NCI-H1694 treated with DMSO at 0.1 percent for 48 hours (cell line): ENCODE measurements around the gene ATRNL1.

ENCODE experiments used
- DNase-seq: peaks from one replicate; lab custom pipeline; 2025; lab: John Stamatoyannopoulos, UW

The ATRNL1 gene

DNA sequence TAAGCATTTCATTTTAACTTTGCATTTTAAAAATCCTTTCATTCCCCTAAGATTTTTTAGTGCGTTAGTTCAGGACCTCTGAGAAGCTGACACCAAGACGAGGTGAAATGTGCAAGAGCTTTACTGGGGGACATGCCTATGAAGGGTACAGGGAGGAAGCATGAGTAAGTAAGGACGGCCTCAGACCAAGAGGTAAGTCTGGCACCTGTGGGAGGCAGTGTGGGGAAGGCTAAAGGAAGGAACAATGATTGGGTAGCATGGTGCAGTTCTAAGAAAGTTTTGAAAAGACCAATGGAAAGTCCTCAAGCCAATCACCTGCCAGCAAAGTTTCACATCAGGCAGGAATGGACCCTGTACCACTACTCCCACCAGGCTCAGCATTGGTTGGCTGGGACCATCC is 810.7 kb downstream of the ATRNL1 start:
- no peak for DNase-seq

DNA sequence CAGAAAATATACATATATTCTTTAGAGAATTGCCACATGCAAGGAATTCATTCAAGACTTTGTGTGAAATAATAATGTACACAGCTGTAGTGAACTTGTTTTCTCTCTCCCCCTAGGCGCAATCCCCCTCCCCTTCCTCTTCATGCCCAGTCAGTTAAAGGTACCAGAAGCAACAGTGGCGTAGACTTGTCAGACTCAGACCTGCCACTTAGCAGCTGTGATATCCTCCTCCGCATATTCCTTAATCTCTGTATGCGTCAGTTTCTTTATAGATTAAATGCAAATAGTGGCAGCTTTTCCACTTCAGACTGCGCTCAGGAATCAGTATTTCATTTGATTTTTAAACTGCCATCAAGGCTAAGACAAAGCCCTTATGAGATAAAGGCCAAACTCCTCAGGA is 815.9 kb downstream of the ATRNL1 start:
- DNase-seq: no peak

DNA sequence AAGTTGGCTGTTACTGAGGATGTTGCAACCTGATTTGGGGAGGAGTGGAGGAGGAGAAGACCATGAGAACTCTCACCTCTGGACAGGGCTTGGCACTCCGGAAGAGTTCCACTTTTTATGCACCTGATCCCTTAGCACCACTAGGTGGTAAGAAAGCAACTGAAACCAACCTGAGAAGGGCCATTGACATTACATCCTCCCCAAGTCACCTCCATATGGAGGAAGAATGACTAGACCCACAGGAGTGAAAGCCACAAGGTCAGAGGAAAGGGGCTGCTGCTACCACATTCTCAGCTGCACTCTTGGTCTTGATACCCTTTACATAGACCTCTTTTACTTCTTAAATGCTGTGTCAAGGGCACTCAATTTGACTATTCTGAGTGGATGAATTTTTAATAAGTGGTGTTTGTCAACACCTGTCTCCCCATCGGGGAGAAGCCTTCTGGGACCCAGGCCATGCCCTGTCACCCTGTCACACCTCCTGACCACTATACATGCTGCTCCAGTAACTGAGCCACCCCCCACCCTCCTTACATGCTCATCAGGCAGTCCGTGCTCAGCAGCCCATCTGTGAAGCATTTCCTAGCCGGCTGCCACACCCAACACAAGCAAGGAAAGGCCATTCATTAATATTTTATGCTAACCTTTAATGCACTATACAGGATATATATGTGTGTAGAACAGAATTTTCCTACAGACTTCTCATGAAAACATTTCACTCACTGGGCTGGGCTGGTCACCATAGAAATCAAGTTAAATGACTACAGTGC is 817.0 kb downstream of the ATRNL1 start:
- DNase-seq: no peak

DNA sequence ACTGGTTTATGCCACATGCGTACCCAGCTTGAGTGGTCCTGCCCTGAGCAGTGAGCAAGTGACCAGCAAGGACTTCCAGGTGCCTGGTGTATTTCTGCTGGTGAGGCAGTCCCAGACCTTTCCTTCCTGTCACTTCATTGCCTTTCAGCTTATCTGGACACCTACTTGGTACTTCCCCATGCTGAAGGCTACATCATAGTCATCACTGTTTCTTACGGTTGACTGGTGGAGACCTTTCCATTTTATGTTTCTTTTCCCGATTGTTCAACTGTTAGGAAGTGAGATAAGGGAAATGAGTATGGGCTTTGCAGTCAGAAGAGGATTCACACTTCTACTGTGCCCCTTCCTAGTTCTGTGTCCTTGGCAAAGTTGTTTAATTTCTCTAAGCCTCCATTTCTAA is 821.3 kb downstream of the ATRNL1 start:
- no peak for DNase-seq

DNA sequence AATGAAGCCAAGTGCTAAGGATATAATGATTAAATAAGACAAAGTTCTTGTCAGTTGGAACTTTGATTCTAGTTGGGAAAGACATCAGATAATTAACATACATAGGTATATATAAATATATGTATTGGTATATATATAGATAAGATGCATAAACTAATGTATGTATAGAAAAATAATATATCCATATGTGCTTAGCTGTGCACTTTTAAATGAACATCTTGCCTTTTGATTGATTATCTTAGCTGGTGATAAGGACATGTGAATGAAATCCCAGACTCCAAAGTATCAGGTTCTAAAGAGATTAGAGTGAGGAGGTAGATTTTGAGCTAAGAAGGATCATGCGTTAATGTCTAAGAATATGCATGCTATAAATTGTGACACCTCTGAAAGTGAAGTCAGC is 822.3 kb downstream of the ATRNL1 start:
- no peak for DNase-seq

DNA sequence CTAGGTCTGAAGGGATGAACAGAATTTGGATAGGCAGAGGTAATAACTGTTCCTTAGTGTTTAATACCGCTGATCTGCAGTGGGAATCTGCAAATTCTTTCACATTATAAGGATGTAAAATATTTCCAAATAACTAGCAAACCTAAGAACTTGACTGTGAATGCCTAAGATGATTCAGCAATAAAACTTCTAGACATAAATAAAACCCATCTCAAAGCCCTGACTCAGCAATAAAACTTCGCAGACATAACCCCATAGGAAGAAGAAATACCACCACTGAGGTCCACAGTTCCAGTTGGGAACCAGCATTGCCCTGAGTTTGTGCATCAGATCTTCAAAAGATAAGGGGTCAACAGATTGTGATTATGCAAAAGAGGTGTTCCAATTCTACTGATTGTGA is 825.6 kb downstream of the ATRNL1 start:
- no peak for DNase-seq

DNA sequence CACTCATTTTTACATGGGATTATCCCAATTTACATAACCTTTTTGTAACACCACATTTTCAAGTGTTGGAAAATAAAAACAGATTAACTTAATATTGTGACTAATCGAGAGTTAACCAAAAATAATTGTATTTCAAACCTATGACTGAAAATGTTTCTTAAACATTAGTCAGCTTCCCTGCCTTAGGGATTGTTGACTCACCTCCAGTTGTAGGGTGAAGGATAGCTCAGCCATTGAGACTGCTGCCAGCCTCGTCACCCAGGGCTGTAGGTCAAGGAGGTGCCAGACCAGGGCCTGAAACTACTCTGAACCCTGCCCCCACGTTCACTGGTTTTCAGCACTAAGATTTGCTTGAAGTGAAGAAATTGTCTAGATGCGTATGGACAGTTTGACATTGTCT is 828.6 kb downstream of the ATRNL1 start:
- DNase-seq: no peak

DNA sequence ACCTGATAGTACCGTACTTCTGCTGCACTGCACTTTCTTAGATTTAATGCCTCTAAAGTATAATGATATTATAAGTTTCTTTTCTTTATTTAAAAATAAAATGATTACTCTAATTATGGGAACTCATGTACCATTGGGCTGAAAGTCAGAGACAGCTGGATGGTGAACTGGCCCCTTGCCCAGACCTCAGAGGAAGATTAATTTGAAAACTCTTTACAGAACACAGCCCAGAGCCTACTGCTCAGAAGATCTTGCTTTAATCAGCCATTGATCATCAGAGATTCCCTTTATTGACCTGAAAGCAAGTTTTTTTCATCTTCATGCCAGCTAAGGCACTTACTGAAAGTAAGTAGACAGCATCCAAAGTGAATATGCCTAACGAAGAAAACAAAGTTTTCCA is 838.1 kb downstream of the ATRNL1 start:
- no peak for DNase-seq

DNA sequence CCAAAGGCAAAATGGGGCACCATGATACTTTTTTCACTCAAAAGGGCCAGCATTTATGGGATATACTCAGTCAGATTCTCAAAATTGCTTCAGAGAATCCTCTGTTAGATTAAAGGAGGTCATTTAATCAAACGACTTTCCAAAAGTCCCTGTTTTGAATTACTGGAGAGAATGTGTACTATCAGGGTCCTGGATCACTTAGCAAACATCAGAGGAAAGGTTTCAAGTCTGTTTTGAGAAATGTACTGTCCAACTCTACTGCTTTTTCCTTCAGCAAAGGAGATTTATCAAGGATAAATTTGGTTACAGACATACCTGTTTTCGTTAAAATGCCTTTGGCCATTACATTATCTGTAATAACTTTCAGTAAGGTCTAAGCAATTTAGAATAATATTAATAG is 838.9 kb downstream of the ATRNL1 start:
- DNase-seq: no peak

DNA sequence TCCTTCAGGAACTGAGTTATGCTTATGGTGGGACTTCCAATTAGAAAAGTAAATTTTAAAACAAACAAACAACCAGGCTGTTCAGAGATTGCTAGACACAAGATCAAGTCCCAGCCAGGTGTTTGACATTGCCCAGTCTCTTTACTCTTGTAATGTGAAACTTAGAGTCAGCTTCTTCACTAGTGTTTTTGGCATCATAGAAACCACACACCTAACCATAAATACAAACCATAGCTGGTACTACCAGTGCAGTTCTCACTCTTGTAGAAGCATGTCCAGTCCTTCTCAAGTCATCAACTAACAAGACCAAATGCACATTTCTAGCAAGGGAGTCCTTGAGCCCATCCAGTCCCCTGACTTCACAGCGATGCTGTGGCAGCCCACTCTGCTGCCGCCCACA is 839.9 kb downstream of the ATRNL1 start:
- DNase-seq: no peak

DNA sequence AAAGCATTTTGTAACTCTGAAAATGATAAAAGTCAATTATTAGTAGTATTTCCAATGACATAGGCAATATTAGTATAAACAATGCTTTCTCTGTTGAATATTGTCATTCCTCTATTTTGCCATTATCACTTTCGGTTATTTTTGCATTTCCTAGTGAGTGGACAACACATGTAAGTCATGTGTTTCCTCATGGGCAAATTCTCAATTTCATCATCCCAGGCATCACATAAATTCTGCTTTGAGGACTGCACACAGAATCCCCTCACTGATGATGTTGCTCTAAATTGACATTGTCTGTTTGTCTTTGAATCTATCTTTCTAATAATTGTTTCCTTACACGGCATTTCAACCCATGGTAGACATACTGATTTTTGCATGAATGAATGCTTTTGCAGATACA is 842.6 kb downstream of the ATRNL1 start:
- no peak for DNase-seq

DNA sequence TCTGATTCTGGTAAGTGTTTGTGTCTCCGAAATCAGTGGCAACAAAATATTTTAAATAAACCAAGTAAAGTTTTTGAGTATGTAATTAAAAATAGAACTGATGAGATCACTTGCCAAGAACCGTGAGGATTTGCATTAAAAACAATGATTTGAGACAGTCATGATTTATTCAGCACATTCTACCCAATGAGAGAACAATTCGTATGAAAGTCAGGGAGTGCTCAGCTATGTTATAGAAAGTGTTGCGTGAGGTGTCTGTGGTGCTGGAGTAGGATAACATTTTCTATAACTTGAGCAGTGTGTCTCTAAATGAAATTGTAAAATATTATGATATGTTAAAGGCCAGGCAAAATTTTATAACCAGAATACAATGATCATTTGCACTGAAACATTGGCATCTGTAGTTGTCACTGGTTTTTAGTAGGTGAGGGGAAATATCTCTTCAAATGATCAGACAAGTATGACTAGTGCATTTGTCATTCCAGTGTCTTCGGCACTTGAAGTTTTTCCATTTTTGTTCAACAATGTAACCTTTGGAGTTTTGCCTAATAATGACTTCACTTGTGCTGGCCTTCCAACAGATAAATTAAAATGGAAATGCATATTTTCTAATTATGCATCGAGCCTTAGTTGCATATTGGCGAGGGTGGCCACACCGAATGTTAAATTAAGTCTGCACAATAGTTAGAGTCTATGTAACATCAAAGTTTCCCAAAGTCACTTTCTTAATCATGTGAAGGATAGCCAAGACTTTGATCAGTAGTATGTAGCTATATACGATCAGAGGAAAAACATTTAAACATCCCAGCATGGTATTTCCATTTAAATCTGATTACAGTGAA is 844.0 kb downstream of the ATRNL1 start:
- DNase-seq: no peak

DNA sequence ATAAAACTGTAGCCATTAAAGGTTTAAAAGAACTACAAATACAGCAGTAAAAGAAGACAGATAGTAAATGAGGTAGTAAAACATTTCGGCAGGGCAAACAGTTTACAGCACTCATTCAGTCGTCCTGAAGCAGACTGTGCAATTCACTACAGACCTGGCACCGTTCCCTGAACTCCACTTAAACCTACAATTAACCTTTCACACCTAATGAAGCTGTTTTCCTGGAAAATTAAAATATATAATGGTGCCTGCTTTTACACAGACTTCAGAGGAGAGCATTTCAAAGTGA is 844.5 kb downstream of the ATRNL1 start:
- no peak for DNase-seq

DNA sequence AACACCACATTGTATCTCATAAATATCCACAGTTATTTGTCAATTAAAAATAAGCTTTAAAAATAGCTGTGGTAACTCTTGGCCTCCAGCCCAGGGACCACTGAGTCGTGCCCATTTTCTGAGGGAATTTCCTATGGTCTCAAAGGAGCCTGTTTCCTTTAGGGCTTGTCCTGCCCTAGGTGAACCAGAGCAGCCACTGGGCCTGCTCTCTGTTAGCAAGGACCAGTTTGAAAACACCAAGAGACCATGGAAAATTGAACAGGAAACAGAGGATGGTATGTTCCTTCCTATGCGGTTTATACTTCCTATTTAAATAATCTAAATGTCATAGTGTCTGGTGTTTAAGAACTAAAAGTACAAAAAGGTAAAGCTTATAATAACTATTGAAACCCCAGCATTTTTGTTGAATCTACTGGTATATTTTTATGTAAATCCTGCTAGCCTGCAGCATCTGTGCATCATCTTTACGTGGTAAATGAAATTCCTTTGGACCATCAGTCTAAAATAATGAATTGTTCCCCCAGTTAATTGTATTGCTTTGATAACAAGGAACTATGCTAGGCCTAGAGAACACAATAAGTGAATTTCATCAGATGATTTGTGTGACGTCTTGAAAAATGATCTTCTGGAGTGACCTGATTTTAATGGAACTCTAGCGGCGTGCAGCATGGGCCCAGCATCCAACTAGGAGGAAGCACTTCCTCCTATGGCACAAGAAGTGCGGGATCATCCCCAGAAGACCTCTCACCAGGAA is 846.1 kb downstream of the ATRNL1 start:
- DNase-seq: no peak

DNA sequence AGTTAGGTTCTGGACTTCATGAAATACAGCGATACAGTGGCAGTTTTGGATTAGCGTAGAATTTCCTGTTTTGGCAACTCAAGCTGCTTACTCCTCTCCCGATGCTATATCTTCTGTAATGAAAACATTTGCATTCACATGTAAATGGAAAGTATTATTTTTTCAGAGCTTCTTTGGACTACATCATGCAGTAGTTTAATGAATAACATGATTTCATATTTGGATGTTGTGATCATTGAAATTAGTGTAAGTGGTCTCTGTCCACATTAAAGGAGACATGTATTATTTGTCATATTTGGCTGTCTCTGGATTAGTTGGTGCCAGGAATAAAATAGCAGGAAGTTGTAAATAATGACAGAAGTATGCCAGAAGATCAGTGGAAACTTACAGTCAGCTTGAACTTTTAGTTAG is 848.2 kb downstream of the ATRNL1 start:
- no peak for DNase-seq

DNA sequence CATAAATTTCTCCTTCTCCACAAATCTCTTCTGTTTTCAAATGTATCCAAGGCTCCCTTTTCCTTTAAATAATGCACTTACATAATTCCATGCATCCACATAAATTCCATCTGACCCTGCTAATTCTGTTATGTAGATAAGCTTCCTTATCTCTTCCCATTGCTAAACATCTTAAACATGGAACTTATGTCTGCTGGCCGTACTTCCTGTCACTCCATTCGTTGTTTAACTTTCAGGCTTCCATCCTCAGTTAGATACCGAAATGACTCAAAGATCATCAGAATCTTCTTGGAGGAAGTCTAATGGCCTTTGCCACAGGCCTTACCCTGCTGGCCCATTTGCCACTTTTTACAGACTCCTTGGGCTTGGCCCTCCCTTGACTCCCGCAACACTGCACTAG is 848.9 kb downstream of the ATRNL1 start:
- DNase-seq: no peak

DNA sequence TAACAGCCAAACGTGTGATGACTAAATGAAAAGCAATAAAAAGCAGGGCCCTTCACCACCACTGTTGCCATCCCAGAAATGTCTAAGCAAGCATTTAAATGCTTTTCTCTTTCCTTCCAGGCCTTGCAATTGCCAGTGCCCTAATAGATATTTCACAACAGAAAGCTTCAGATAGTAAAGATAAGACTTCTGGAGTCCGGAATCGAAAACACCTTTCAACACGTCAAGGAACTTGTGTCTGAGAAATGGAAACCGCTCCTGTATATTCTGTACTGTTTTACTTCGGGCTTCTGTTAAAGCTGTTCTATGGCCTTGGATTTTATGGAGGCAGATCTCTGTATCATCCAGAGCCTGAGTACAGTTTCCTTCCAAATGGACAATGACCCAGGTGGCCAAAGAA is 851.4 kb downstream of the ATRNL1 start:
- no peak for DNase-seq

DNA sequence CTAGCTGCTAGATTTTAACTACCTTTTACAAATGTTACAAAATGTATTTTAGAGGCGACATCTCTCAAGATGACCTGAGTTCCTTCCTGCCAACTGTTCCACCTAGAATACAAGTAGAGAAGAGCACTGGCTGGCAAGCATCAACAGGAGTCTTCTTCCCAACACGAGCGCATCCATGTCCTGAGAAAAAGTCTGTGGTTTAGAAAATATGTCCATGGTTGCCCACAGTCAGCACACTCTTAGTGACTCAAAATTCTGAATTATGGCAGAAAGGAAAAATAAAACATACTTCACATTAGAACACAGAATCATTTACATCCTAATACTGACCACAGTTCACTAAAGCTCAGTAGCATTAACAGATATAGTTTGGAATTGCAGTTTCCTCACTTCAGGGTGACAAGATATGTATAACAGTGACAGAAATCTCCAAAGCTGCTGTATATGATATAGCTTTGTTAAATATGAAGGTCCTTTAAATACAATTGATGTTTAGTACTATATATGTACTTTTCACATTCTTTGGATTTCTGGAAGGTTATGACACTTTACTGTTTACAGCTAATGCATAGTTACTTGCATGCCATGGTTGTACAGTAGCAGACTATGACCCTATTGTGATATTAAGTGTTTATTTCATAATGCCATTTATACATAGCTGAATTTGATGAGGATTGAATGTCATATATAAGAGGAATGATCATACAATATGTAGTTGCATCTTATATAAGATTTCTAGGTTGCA is 852.7 kb downstream of the ATRNL1 start:
- no peak for DNase-seq

DNA sequence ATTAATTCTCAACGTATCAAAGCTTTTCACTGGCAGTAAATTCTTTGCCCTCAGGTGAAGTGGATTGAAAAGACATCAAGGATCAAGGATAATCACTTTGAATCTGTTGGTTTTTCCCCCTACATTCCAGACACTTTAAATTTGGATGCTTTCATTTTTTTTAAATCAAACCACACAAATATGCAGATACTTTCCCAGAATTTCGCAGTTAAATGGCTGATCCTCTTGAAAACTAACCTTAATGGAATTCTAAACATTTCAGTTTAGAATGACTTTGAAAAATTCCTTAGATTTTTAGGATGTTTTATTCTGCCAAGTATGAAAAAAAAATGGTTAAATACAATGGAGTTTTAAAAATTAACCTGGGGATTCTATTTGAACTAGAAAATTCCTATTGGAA is 853.9 kb downstream of the ATRNL1 start:
- no peak for DNase-seq

DNA sequence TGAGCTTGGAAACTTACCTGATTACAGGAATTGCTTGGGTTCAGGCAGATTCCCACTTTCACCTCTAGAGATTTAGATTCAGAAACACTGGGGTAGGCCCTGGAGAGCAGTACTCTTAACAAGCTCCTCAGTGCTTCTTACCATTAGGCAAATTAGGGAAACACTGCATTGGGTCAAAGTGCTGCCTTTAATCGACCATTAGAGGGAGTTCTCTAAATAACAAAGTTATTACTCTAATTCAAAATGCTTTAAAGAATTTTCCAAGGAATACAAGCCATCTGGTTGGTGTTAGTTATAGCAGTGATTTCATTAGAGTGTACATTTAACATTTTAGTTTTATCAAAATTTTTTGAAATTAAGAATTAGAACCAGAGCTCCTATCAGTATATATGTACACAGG is 855.3 kb downstream of the ATRNL1 start:
- no peak for DNase-seq

DNA sequence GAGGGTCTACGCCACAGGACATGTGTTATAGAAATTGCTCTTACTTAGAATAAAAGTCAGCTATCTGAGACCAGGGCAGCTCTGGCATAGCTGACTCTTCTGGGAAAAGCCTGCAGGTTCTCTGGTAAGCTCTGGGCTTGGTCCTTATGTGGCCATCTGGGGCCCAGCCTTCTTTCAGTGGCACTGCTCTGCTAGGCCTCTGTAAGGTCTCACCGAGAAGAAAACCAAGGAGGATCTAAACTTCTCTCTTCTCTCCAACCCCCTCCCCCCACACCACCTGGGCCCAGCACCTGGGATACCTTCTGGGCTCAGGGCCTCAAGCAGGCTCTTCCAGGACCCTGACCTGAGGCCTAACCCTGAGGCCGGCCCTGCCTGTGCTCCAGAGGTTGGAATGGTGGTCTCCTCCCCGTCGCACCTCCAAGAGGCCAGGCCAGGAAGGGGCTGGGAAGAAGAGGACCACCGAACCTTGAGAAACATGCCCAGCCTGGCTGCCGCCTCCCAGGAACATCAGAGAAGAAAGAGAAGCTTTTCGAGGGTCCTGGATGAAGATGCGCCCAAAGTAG is 856.2 kb downstream of the ATRNL1 start:
- no peak for DNase-seq

DNA sequence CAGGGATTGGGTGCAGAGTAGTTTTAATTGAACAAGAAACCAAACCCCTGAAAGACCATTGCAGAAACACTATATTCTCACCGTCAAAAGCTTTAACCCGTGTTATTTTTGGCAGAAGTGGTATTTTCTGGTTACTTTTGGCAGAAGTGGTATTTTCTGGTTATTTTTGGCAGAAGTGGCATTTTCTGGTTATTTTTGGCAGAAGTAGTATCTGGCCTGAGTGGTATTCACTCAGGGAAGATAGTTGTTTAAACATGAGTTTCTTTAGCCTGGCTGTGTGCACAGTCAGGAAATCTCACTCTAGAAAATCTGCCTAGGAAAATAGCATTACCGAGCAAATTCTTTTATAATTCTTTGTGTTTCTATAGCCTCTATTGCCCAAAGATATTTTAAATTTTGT is 857.2 kb downstream of the ATRNL1 start:
- no peak for DNase-seq
